Ishikawa (cell line): Measurements from ENCODE around the gene RNF144B.
A peak's percentile ranks its signal among the peaks of the same experiment; 100 is the strongest.

Experiments
- CEBPB ChIP-seq: IDR thresholded peaks from 2 replicates; pipeline ENCODE4 v1.6.1; 2012
- CREB1 ChIP-seq: IDR thresholded peaks from 2 replicates; pipeline ENCODE4 v1.6.1; 2012; ENCODE audit warnings: low read depth
- EGR1 ChIP-seq: IDR thresholded peaks from 2 replicates; pipeline ENCODE4 v1.6.1; 2012
- EP300 ChIP-seq: IDR thresholded peaks from 2 replicates; pipeline ENCODE4 v1.6.1; 2012; ENCODE audit warnings: borderline replicate concordance
- FOXM1 ChIP-seq: IDR thresholded peaks from 2 replicates; pipeline ENCODE4 v1.6.1; 2012; ENCODE audit warnings: low read depth, borderline replicate concordance
- MAX ChIP-seq: IDR thresholded peaks from 2 replicates; pipeline ENCODE4 v1.6.1; 2012
- NFIC ChIP-seq: IDR thresholded peaks from 2 replicates; pipeline ENCODE4 v1.6.1; 2012
- RAD21 ChIP-seq: IDR thresholded peaks from 2 replicates; pipeline ENCODE4 v1.6.1; 2012; ENCODE audit warnings: low read depth
- TAF1 ChIP-seq: IDR thresholded peaks from 2 replicates; pipeline ENCODE4 v1.6.1; 2012; ENCODE audit warnings: low read depth, mild to moderate bottlenecking
- TCF12 ChIP-seq: IDR thresholded peaks from 2 replicates; pipeline ENCODE4 v1.6.1; 2012; ENCODE audit warnings: low read depth
- TEAD4 ChIP-seq: IDR thresholded peaks from 2 replicates; pipeline ENCODE4 v1.6.1; 2012
- YY1 ChIP-seq: IDR thresholded peaks from 2 replicates; pipeline ENCODE4 v1.6.1; 2012; ENCODE audit warnings: low read depth
- ZBTB7A ChIP-seq: IDR thresholded peaks from 2 replicates; pipeline ENCODE4 v1.6.1; 2012; ENCODE audit warnings: low read depth
- TF ChIP-seq, protein P1 (sequence below): IDR thresholded peaks from 2 replicates; pipeline ENCODE4 v1.6.1; 2012; ENCODE audit warnings: low read depth, mild to moderate bottlenecking
- TF ChIP-seq, protein P2 (sequence below): IDR thresholded peaks from 2 replicates; pipeline ENCODE4 v1.6.1; 2012

Gene RNF144B

GRCh38 chr6:18446771-18447170, 59.6 kb downstream of the RNF144B start:
- TF ChIP-seq RAD21 (no peak), ZBTB7A (no peak), TEAD4 (no peak), TCF12 (no peak), CEBPB (no peak), NFIC (no peak), CREB1 (no peak), EGR1 (no peak), EP300 (no peak), FOXM1 (no peak), TAF1 (no peak), YY1 (no peak), MAX (no peak)
- TF ChIP-seq, protein P1, sequence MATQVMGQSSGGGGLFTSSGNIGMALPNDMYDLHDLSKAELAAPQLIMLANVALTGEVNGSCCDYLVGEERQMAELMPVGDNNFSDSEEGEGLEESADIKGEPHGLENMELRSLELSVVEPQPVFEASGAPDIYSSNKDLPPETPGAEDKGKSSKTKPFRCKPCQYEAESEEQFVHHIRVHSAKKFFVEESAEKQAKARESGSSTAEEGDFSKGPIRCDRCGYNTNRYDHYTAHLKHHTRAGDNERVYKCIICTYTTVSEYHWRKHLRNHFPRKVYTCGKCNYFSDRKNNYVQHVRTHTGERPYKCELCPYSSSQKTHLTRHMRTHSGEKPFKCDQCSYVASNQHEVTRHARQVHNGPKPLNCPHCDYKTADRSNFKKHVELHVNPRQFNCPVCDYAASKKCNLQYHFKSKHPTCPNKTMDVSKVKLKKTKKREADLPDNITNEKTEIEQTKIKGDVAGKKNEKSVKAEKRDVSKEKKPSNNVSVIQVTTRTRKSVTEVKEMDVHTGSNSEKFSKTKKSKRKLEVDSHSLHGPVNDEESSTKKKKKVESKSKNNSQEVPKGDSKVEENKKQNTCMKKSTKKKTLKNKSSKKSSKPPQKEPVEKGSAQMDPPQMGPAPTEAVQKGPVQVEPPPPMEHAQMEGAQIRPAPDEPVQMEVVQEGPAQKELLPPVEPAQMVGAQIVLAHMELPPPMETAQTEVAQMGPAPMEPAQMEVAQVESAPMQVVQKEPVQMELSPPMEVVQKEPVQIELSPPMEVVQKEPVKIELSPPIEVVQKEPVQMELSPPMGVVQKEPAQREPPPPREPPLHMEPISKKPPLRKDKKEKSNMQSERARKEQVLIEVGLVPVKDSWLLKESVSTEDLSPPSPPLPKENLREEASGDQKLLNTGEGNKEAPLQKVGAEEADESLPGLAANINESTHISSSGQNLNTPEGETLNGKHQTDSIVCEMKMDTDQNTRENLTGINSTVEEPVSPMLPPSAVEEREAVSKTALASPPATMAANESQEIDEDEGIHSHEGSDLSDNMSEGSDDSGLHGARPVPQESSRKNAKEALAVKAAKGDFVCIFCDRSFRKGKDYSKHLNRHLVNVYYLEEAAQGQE, result no peak
- TF ChIP-seq, protein P2, sequence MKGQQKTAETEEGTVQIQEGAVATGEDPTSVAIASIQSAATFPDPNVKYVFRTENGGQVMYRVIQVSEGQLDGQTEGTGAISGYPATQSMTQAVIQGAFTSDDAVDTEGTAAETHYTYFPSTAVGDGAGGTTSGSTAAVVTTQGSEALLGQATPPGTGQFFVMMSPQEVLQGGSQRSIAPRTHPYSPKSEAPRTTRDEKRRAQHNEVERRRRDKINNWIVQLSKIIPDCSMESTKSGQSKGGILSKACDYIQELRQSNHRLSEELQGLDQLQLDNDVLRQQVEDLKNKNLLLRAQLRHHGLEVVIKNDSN, result no peak

DNA sequence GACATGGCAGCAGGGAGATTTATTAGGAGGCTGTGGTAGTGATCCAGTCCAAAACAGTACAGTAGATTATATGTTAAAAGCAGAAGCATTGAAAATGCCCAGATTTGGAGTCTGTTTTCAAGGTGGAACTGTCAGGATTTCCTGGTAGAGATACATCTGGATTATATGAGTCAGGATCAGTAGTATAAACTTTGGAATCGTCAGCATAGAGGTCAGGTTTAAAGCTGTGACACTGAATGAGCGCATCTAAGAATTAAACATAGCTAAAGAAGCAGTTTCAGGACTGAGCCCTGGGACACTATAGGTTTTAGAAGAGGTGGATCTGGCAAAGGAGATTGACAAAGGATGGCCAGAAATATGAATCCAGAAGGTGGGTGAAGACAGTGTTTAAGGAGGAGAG, 60.4 kb downstream of the RNF144B start:
- TF ChIP-seq RAD21, result no peak
- no peak for TF ChIP-seq CEBPB
- no peak for TF ChIP-seq EGR1
- TF ChIP-seq, protein P2, result no peak

GRCh38 chr6:18451756-18452155, 64.6 kb downstream of the RNF144B start:
- TF ChIP-seq TAF1, result no peak
- no peak for TF ChIP-seq TEAD4
- TF ChIP-seq RAD21, result no peak
- no peak for TF ChIP-seq EP300
- TF ChIP-seq MAX, result no peak
- no peak for TF ChIP-seq ZBTB7A
- TF ChIP-seq FOXM1, result no peak
- TF ChIP-seq CEBPB, result no peak
- TF ChIP-seq, protein P2, result no peak
- no peak for TF ChIP-seq EGR1
- no peak for TF ChIP-seq TCF12
- no peak for TF ChIP-seq NFIC
- no peak for TF ChIP-seq YY1
- no peak for TF ChIP-seq CREB1

DNA sequence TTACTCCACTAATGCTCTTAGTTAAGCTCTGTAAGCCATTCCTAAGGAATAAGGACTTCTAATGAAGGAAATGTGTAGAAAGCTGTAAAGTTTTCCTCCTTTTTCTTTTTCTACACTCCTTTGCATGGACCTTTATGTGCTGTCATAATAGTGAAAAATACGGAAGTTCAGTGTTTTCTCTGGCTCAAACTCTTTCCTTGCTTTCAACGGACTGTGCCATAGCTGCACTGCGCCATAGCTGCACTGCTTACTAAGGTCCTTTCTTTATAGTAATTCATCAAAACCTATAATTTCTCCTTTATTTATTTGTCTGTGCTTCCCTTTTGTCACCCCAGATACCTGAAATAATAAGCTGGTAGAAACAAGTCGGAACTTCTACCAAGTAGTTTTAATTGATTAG, 67.3 kb downstream of the RNF144B start:
- TF ChIP-seq ZBTB7A (no peak), RAD21 (no peak), CREB1 (no peak), TAF1 (no peak), FOXM1 (no peak), EP300 (no peak), NFIC (no peak), TCF12 (no peak), MAX (no peak)
- TF ChIP-seq, protein P2, result no peak
- TF ChIP-seq, protein P1, result no peak

DNA sequence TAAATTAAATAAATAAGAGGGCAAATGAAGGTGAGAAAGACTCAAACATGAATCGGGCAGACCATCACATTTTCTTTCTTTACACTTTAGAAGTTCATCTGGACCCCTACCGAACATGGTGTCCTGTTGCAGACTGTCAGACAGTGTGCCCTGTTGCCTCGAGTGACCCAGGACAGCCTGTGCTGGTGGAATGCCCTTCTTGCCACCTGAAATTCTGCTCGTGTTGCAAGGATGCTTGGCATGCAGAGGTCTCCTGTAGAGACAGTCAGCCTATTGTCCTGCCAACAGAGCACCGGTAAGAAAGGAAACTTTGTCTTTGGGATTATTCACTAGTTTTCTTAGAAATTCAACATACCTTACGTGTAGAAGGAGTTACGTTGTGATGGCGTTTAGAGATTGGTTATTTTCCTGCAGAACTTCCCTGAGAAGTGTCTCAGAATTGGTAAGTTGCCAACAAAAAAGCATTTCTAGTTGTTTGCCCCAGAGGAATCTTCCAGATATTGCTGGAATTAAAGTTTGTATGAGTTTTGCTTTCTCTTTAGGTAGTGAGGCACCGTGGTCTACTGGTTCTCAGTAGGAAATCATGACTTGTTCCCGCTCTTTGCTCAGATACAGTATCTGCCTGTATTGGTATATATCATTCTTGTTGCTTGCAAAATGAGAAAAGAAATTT, 70.1 kb downstream of the RNF144B start:
- TF ChIP-seq FOXM1 (no peak), NFIC (peak; percentile 40; the same call in 1 of the 2 replicates), YY1 (no peak), TEAD4 (peak; percentile 45; the same call in 1 of the 2 replicates), EP300 (peak; percentile 17; the same call in 1 of the 2 replicates), EGR1 (no peak), MAX (peak; percentile 64), TAF1 (no peak), RAD21 (no peak), CEBPB (no peak), CREB1 (no peak), TCF12 (0 out of 2 replicates have a peak, but pooled peaks have one; percentile 27), ZBTB7A (no peak)
- TF ChIP-seq, protein P2, result no peak
- TF ChIP-seq, protein P1, result no peak
